Measurements from ENCODE around the gene LCN6. TPM values are rescaled to one million over a fixed set of nuclear protein-coding genes. Genes with fewer than 3 reads are reported as not detected.
A peak's percentile ranks its signal among the peaks of the same experiment; 100 is the strongest.
"Not testable (repeated sequence)": the region's sequence is repeated elsewhere in the genome, so short reads cannot be mapped to it uniquely, and the experiment has no call there.

LCN6 gene
- total and polyA plus RNA-seq, 3 donors from 2014 or later: 7.8 to 19.1 (median 11.3) TPM

- H3K9me3 ChIP-seq: no peaks in the 10 kb centered on the region
- no peak for TF ChIP-seq CTCF (IDR thresholded peaks at IDR 0.05)
- TF ChIP-seq POLR2A (IDR thresholded peaks at IDR 0.05): no peak
- 48 to 68% methylated on average over 3 of the region's 3 CpGs for WGBS, 2 donors
- no peak overlapping the region for H3K4me3 ChIP-seq
- no peaks in the 10 kb centered on the region for H3K36me3 ChIP-seq (ENCODE audit: low read depth, missing control alignments)
- peak overlapping the region; percentile 91 to 93 for H3K27ac ChIP-seq
- H3K4me1 ChIP-seq: peaks cover 49% of the 10 kb centered on the region
- no peak for DNase-seq
- no peaks in the 10 kb centered on the region for H3K27me3 ChIP-seq
- intact Hi-C loops (cut with DNase I; ENCODE audit: low total_unique reads): loop anchor here (5.0 kb wide), 1 partner anchor 238 kb away; the partner anchor contains the start of gene ABCA2
Measured at GRCh38 chr9:136789523-136789937, 41.2 kb upstream of the LCN6 start.

GRCh38 chr9:136788644-136789522, 40.6 kb upstream of the LCN6 start:
- H3K27me3 ChIP-seq; H3K36me3 ChIP-seq (ENCODE audit: low read depth, missing control alignments); H3K9me3 ChIP-seq; DNase-seq: not testable (repeated sequence)
- Histone ChIP-seq H3K4me3 (peak overlapping the region in 1 of 2 donors; percentile 5), H3K4me1 (peaks cover 49% of the 10 kb centered on the region), H3K27ac (peak overlapping the region; percentile 91 to 93)
- WGBS, 2 donors: 36 to 53% methylated on average over 27 of the region's 27 CpGs
- intact Hi-C loops (cut with DNase I; ENCODE audit: low total_unique reads): loop anchor here (5.0 kb wide), 1 partner anchor 238 kb away; the partner anchor contains the start of gene ABCA2

- peak; percentile 85 for DNase-seq
- H3K27ac ChIP-seq: peak overlapping the region; percentile 91 to 93
- 10 to 13% methylated on average over 21 of the region's 21 CpGs for WGBS, 2 donors
Measured at GRCh38 chr9:136787690-136788400, 39.5 kb upstream of the LCN6 start.

GRCh38 chr9:136786983-136787382, 38.7 kb upstream of the LCN6 start:
- WGBS, 2 donors: 54 to 63% methylated on average over 4 of the region's 4 CpGs
- not testable (repeated sequence) for H3K9me3 ChIP-seq; H3K27ac ChIP-seq; H3K4me3 ChIP-seq; DNase-seq; H3K27me3 ChIP-seq; H3K36me3 ChIP-seq (ENCODE audit: low read depth, missing control alignments)
- peaks cover 41% of the 10 kb centered on the region for H3K4me1 ChIP-seq
- intact Hi-C loops (cut with DNase I; ENCODE audit: low total_unique reads): loop anchor here (5.0 kb wide), 1 partner anchor 240 kb away; the partner anchor contains the start of gene ABCA2

More at GRCh38 chr9:136787690-136788400, 39.5 kb upstream of the LCN6 start:
- no peaks in the 10 kb centered on the region for H3K9me3 ChIP-seq
- intact Hi-C loops (cut with DNase I; ENCODE audit: low total_unique reads): loop anchor here (5.0 kb wide), 1 partner anchor 239 kb away; the partner anchor contains the start of gene ABCA2
- no peaks in the 10 kb centered on the region for H3K27me3 ChIP-seq
- H3K4me3 ChIP-seq: peak overlapping the region in 1 of 2 donors; percentile 5
- TF ChIP-seq POLR2A (IDR thresholded peaks at IDR 0.05) (no peak), CTCF (IDR thresholded peaks at IDR 0.05) (peak; percentile 92 to 95 (median 94))
- no peaks in the 10 kb centered on the region for H3K36me3 ChIP-seq (ENCODE audit: low read depth, missing control alignments)
- peaks cover 48% of the 10 kb centered on the region for H3K4me1 ChIP-seq

GRCh38 chr9:136786451-136786850, 38.1 kb upstream of the LCN6 start:
- no peaks in the 10 kb centered on the region for H3K9me3 ChIP-seq
- H3K27ac ChIP-seq: no peak overlapping the region
- H3K36me3 ChIP-seq (ENCODE audit: low read depth, missing control alignments): no peaks in the 10 kb centered on the region
- DNase-seq: no peak
- 71 to 77% methylated on average over 10 of the region's 10 CpGs for WGBS, 2 donors
- intact Hi-C loops (cut with DNase I; ENCODE audit: low total_unique reads): loop anchor here (5.0 kb wide), 1 partner anchor 241 kb away; the partner anchor contains the start of gene ABCA2
- no peaks in the 10 kb centered on the region for H3K27me3 ChIP-seq
- no peak for TF ChIP-seq POLR2A (IDR thresholded peaks at IDR 0.05)
- no peak for TF ChIP-seq CTCF (IDR thresholded peaks at IDR 0.05)
- no peak overlapping the region for H3K4me3 ChIP-seq
- H3K4me1 ChIP-seq: peaks cover 38% of the 10 kb centered on the region

- H3K4me1 ChIP-seq: peaks cover 38% of the 10 kb centered on the region
- H3K27ac ChIP-seq; H3K36me3 ChIP-seq (ENCODE audit: low read depth, missing control alignments); DNase-seq; H3K27me3 ChIP-seq; H3K4me3 ChIP-seq; H3K9me3 ChIP-seq: not testable (repeated sequence)
- 80 to 83% methylated on average over 22 to 23 of the region's 23 CpGs for WGBS, 2 donors
- intact Hi-C loops (cut with DNase I; ENCODE audit: low total_unique reads): loop anchor here (5.0 kb wide), 1 partner anchor 242 kb away; the partner anchor contains the start of gene ABCA2
Measured at GRCh38 chr9:136785565-136786355, 37.4 kb upstream of the LCN6 start.

All from testis (tissue), 3 donors.